Duodenal mucosa (tissue), 2 donors: ENCODE data around the gene TMEM51.
"Not testable (repeated sequence)": the region's sequence is repeated elsewhere in the genome, so short reads cannot be mapped to it uniquely, and the experiment has no call there.

ENCODE experiments used
- H3K27ac ChIP-seq: one replicate; pipeline ENCODE4 v1.7.0; 2013; ENCODE audit warnings: low read depth, low read length
- H3K27me3 ChIP-seq, 2 donors: one replicate each; pipeline ENCODE4 v1.7.0; 2013; ENCODE audit warnings: low read length in 2 of 2, control low read depth in 1 of 2; ENCODE audit not compliant: insufficient read depth in 2 of 2, control insufficient read depth in 1 of 2
- H3K36me3 ChIP-seq, 2 donors: one replicate each; pipeline ENCODE4 v1.7.0; 2013; ENCODE audit warnings: low read length in 2 of 2, control low read depth in 1 of 2; ENCODE audit not compliant: insufficient read depth in 2 of 2, control insufficient read depth in 1 of 2
- H3K4me1 ChIP-seq, 2 donors: one replicate each; pipeline ENCODE4 v1.7.0; 2013; ENCODE audit warnings: low read length in 2 of 2, control low read depth in 1 of 2; ENCODE audit not compliant: insufficient read depth in 2 of 2, control insufficient read depth in 1 of 2
- H3K4me3 ChIP-seq, 2 donors: one replicate each; pipeline ENCODE4 v1.7.0; 2013; ENCODE audit warnings: low read length in 2 of 2, low read depth in 1 of 2
- H3K9ac ChIP-seq, 2 donors: one replicate each; pipeline ENCODE4 v1.7.0; 2013; ENCODE audit warnings: low read length in 2 of 2, low read depth in 1 of 2
- H3K9me3 ChIP-seq, 2 donors: one replicate each; pipeline ENCODE4 v1.7.0; 2013; ENCODE audit warnings: low read length in 2 of 2, control low read depth in 1 of 2; ENCODE audit not compliant: control insufficient read depth in 1 of 2

The TMEM51 gene

DNA sequence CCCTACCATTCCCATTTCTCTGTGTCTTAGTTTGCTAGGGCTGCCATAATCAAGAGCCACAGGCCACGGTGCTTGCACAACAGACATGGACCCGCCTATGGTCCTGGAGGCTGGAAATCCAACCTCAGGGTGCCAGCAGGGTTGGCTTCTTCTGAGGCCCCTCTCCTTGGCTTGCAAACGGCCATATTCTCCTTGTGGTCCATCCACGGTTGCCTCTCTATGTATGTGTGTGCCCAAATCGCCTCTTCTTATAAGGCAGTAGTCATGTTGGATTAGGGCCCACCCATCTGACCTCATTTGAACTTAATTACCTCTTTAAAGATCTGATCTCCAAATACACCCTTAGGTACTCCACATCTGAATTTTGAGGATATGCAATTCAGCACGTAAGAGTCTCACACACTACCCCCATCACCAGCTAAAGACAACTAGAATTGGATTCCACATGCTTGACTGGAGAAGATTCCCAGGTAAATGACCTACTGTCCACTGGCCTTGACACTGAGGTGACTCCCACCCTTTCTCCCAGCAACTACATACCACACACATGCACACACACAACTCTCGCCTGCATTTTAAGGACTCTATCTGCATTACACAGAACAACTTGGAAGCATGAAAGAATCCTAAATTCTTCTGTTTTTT is 28.3 kb upstream of the TMEM51 start:
- Histone ChIP-seq H3K9ac (no peak overlapping the region), H3K27ac (no peak overlapping the region), H3K27me3 (no peaks in the 10 kb centered on the region), H3K9me3 (no peaks in the 10 kb centered on the region), H3K36me3 (no peaks in the 10 kb centered on the region), H3K4me1 (no peaks in the 10 kb centered on the region), H3K4me3 (no peak overlapping the region)

DNA sequence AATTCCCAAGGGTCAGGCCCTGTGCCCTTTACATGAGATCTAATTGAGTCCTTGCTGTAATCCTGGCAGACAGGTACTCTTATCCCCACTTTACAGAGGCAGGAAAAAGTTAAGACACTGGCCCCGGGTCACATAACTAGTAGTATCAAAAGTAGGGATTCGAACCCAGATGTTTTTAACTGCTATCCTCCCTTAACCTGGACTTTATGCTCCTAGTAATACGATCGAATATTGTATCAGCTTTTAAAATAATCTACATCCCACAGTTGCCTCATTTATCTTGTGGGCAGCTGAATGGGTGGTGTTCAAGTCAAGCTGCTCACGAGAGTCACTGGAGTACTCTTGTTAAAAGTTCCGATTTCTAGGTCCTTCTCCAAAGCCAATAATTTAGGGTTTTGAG is 25.5 kb upstream of the TMEM51 start:
- Histone ChIP-seq H3K9ac (no peak overlapping the region), H3K36me3 (no peaks in the 10 kb centered on the region), H3K9me3 (no peaks in the 10 kb centered on the region), H3K4me1 (no peaks in the 10 kb centered on the region), H3K27ac (no peak overlapping the region), H3K27me3 (no peaks in the 10 kb centered on the region), H3K4me3 (no peak overlapping the region)

DNA sequence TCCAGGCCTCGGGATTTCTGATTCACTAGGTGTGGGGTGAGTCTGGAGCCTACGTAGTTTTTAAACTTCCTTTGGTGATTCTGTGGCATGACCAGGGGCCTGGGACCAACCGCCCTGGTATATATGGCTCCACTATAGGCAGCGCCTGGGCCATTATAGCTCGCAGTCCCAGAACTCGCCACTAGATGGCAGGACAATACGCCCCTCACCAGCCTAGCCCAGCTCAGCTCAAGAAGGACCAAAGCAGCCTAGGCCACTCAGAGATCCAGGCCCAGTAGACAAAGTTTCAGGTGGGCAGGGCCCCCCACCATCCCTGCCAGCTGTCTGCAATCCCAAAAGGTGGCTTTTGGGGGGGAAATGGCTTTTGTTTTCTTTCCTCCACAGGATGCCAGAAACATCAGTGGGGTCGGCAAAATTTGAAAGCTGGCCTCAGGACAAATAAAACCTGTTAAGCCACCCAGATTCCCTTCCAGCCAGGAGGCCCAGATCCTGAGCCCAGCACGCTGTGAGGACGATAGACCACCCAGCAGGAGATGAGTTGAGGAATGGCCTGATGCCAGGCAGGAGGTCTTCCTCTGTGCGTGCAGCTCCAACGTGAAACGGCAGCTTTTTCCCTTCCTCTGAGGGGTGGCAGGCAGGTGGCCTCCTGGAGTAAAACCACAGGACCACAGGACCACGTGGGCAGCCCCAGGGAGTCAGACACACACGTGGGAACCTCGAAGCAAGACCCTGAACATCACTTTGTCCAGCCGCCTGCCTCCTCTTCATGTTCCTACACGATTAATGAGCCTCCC is 24.8 kb upstream of the TMEM51 start:
- Histone ChIP-seq H3K4me3 (no peak overlapping the region), H3K27ac (no peak overlapping the region), H3K9ac (no peak overlapping the region)

GRCh38 chr1:15129944-15130343 is 23.6 kb upstream of the TMEM51 start:
- H3K4me3 ChIP-seq, result no peak overlapping the region
- H3K9me3 ChIP-seq, result no peaks in the 10 kb centered on the region
- no peaks in the 10 kb centered on the region for H3K4me1 ChIP-seq
- H3K36me3 ChIP-seq, result no peaks in the 10 kb centered on the region
- no peak overlapping the region for H3K9ac ChIP-seq
- peaks cover 0 to 2% of the 10 kb centered on the region in 2 donors for H3K27me3 ChIP-seq
- H3K27ac ChIP-seq, result no peak overlapping the region

More for the DNA sequence above, 24.8 kb upstream of the TMEM51 start:
- H3K9me3 ChIP-seq, result no peaks in the 10 kb centered on the region
- no peaks in the 10 kb centered on the region for H3K36me3 ChIP-seq
- H3K27me3 ChIP-seq, result no peaks in the 10 kb centered on the region
- no peaks in the 10 kb centered on the region for H3K4me1 ChIP-seq

DNA sequence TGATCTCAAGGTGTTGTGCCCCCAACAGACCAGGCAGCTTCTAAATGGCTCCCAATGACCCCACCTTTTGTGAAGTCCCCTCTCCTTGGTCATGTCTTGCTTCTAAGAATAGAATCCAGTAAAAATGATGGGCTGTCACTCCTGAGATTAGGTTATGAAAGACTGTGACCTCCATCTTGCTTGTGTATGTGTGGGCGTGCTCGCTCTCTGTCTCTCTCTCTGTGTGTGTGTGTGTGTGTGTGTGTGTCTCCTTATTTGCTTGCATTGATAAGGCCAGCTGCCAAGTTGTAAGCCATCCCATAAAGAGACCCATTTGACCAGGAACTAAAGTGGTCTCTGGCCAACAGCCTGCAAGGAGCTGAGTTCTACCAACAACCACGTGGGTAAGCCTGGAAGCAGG is 22.9 kb upstream of the TMEM51 start:
- peaks cover 0 to 2% of the 10 kb centered on the region in 2 donors for H3K27me3 ChIP-seq
- H3K9me3 ChIP-seq, result no peaks in the 10 kb centered on the region
- H3K27ac ChIP-seq, result no peak overlapping the region
- H3K9ac ChIP-seq, result no peak overlapping the region
- no peak overlapping the region for H3K4me3 ChIP-seq
- no peaks in the 10 kb centered on the region for H3K4me1 ChIP-seq
- H3K36me3 ChIP-seq, result no peaks in the 10 kb centered on the region

- no peak overlapping the region for H3K4me3 ChIP-seq
- H3K36me3 ChIP-seq, result no peaks in the 10 kb centered on the region
- no peaks in the 10 kb centered on the region for H3K9me3 ChIP-seq
- no peak overlapping the region for H3K9ac ChIP-seq
- peaks cover 0 to 3% of the 10 kb centered on the region in 2 donors for H3K27me3 ChIP-seq
- no peak overlapping the region for H3K27ac ChIP-seq
- H3K4me1 ChIP-seq, result no peaks in the 10 kb centered on the region
These were observed 20.6 kb upstream of the TMEM51 start for GRCh38 chr1:15132965-15133364.

DNA sequence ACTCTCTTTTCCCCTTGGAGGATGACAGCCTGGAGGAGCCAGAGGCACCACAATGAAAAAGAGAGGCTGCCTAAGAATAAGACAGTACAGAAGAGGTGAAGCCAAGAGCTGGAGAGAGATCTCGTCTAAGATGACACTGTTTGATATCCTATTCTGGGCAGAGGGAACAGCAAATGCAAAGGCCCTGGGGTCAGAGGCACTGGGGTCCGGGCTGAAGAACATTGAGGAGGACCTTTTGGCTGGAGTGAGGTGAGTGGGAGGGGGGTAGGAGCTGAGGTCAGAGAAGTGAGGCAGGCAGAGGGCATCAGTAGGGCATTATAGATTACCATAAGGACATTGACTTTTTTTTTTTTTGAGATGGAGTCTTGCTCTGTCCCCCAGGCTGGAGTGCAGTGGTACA is 19.3 kb upstream of the TMEM51 start:
- Histone ChIP-seq H3K36me3 (no peaks in the 10 kb centered on the region), H3K27me3 (peaks cover 0 to 6% of the 10 kb centered on the region in 2 donors), H3K4me1 (no peaks in the 10 kb centered on the region), H3K4me3 (no peak overlapping the region), H3K9me3 (no peaks in the 10 kb centered on the region), H3K9ac (no peak overlapping the region), H3K27ac (no peak overlapping the region)

GRCh38 chr1:15135604-15136003 is 17.9 kb upstream of the TMEM51 start:
- not testable (repeated sequence) for H3K27me3 ChIP-seq, H3K27ac ChIP-seq, H3K4me3 ChIP-seq, H3K9me3 ChIP-seq, H3K9ac ChIP-seq, H3K4me1 ChIP-seq, H3K36me3 ChIP-seq

- no peaks in the 10 kb centered on the region for H3K9me3 ChIP-seq
- H3K27me3 ChIP-seq, result peaks cover 3 to 6% of the 10 kb centered on the region in 2 donors
- H3K27ac ChIP-seq, result no peak overlapping the region
- H3K4me3 ChIP-seq, result no peak overlapping the region
- H3K36me3 ChIP-seq, result no peaks in the 10 kb centered on the region
- no peak overlapping the region for H3K9ac ChIP-seq
- H3K4me1 ChIP-seq, result peaks cover 0 to 13% of the 10 kb centered on the region in 2 donors
These were observed 15.7 kb upstream of the TMEM51 start for GRCh38 chr1:15137809-15138208.

DNA sequence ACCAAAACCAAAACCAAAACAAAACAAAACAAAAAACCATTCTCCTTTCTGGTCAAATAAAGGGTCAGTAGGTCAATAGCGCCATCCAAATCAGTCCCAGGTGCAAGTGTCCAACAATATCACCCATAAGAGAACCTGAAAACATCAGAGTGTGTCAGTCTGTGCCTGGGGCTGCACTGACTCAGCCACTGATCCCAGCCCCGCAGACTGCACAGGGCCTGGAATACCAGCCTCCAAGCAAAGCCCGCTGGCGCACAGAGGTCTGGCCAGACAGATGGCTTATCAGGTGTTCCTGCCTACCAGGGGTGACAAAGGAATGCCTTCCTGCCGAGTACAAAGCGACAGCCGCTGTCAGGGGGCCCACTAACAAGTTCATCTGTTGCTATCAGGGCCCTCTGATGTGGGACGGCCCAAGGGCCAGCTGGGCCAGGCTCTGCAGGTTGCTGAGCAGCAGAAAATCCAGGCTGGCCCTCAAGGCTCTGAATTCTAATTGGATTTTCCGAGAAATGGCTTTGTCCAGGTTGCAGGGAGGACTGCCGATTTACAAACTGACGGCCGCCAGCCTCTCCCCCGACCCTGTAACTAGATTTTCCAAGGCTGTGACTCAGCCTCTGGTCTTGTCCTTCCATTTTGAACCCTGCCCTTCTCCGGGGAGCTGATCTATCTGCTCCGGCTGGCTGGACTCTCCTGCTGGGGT is 13.7 kb upstream of the TMEM51 start:
- Histone ChIP-seq H3K27me3 (peaks cover 3% of the 10 kb centered on the region in 2 donors), H3K4me1 (peaks cover 0 to 13% of the 10 kb centered on the region in 2 donors), H3K27ac (no peak overlapping the region), H3K9me3 (no peaks in the 10 kb centered on the region), H3K4me3 (no peak overlapping the region), H3K9ac (no peak overlapping the region), H3K36me3 (no peaks in the 10 kb centered on the region)
